HPDE6-E6E7 (cell line): ENCODE measurements around the gene TAB2.

ENCODE experiments used
- DNase-seq: peaks from one replicate; pipeline ENCODE4 v3.0.0; 2011; ENCODE audit warnings: missing footprints; ENCODE audit errors: extremely low spot score

Gene TAB2

GRCh38 chr6:149371154-149371553 is 53.6 kb downstream of the TAB2 start:
- no peak for DNase-seq

GRCh38 chr6:149372062-149372461 is 54.5 kb downstream of the TAB2 start:
- no peak for DNase-seq

- no peak for DNase-seq
These were observed 56.0 kb downstream of the TAB2 start for GRCh38 chr6:149373511-149373910.

- no peak for DNase-seq
These were observed 62.5 kb downstream of the TAB2 start for GRCh38 chr6:149379977-149380376.

- DNase-seq = no peak
These were observed 63.0 kb downstream of the TAB2 start for GRCh38 chr6:149380523-149380922.

- DNase-seq = no peak
These were observed 65.9 kb downstream of the TAB2 start for GRCh38 chr6:149383371-149383770.

- DNase-seq = no peak
These were observed 67.0 kb downstream of the TAB2 start for GRCh38 chr6:149384464-149384863.

GRCh38 chr6:149385998-149386646 is 68.6 kb downstream of the TAB2 start:
- no peak for DNase-seq

GRCh38 chr6:149387779-149388512 is 70.4 kb downstream of the TAB2 start:
- no peak for DNase-seq

GRCh38 chr6:149389509-149390297 is 72.2 kb downstream of the TAB2 start:
- DNase-seq = no peak

GRCh38 chr6:149392093-149392492 is 74.6 kb downstream of the TAB2 start:
- DNase-seq = no peak

GRCh38 chr6:149392535-149392934 is 75.0 kb downstream of the TAB2 start:
- no peak for DNase-seq

- DNase-seq = no peak
These were observed 75.6 kb downstream of the TAB2 start for GRCh38 chr6:149393002-149393679.

- no peak for DNase-seq
These were observed 77.7 kb downstream of the TAB2 start for GRCh38 chr6:149395185-149395584.

GRCh38 chr6:149397384-149397783 is 79.9 kb downstream of the TAB2 start:
- no peak for DNase-seq

GRCh38 chr6:149400050-149400449 is 82.5 kb downstream of the TAB2 start, which contains the start of gene SUMO4:
Gene SUMO4, plus strand, starts transcription at chr6:149400262. Its CDS starts 130 bp downstream, at chr6:149400392.
- DNase-seq = no peak

GRCh38 chr6:149403534-149403933 is 86.0 kb downstream of the TAB2 start:
- no peak for DNase-seq

GRCh38 chr6:149405823-149406765 is 88.6 kb downstream of the TAB2 start:
- no peak for DNase-seq

GRCh38 chr6:149409617-149410016 is 92.1 kb downstream of the TAB2 start:
- DNase-seq = no peak

- DNase-seq = no peak
These were observed 93.0 kb downstream of the TAB2 start for GRCh38 chr6:149410557-149410956.

GRCh38 chr6:149414009-149414408 is 96.5 kb downstream of the TAB2 start:
- DNase-seq = no peak
